Activated T-helper 2 cell treated with anti-CD3 and anti-CD28 coated beads, Interferon-gamma antibody, Interleukin-2, Interleukin-4, amounts not matched to agents 10 μg/mL and 5 μg/mL and 100 μg/mL, durations not matched to agents 14 hours and 24 hours and 36 hours (primary cell): ENCODE results near the gene EIF3B. TPM values are rescaled to one million over a fixed set of nuclear protein-coding genes. Genes with fewer than 3 reads are reported as not detected.
"Not testable (repeated sequence)": the region's sequence is repeated elsewhere in the genome, so short reads cannot be mapped to it uniquely, and the experiment has no call there.

ENCODE experiments used
- DNase-seq: peaks from one replicate; pipeline ENCODE4 v3.0.0; 2021; ENCODE audit warnings: low spot score
- H3K27ac Mint-ChIP-seq: one replicate; pipeline ENCODE4 v1.8.0; 2021; ENCODE audit warnings: mixed read lengths
- H3K27me3 Mint-ChIP-seq: one replicate; pipeline ENCODE4 v1.8.0; 2021; ENCODE audit warnings: low read depth, mixed read lengths
- H3K36me3 Mint-ChIP-seq: one replicate; pipeline ENCODE4 v1.8.0; 2021; ENCODE audit warnings: low read depth, mixed read lengths
- H3K4me1 Mint-ChIP-seq: one replicate; pipeline ENCODE4 v1.8.0; 2021; ENCODE audit warnings: low read depth, mixed read lengths
- H3K4me3 Mint-ChIP-seq: one replicate; pipeline ENCODE4 v1.8.0; 2021; ENCODE audit warnings: low read depth, mild to moderate bottlenecking, moderate library complexity, mixed read lengths
- H3K9me3 Mint-ChIP-seq: one replicate; pipeline ENCODE4 v1.8.0; 2021; ENCODE audit warnings: mixed read lengths
- intact Hi-C: fragments of 100-400 bp; cut with micrococcal nuclease; formaldehyde crosslinking; loops from one replicate; pipeline ENCODE4 v1.15.1; 2023
- total RNA-seq: library from RNA; stranded (reverse); gene quantifications from 2 replicates; pipeline ENCODE4 v1.2.3, GENCODE V29; 2022

Gene EIF3B
- total RNA-seq, 1 donor from 2014 or later = 242 TPM

DNA sequence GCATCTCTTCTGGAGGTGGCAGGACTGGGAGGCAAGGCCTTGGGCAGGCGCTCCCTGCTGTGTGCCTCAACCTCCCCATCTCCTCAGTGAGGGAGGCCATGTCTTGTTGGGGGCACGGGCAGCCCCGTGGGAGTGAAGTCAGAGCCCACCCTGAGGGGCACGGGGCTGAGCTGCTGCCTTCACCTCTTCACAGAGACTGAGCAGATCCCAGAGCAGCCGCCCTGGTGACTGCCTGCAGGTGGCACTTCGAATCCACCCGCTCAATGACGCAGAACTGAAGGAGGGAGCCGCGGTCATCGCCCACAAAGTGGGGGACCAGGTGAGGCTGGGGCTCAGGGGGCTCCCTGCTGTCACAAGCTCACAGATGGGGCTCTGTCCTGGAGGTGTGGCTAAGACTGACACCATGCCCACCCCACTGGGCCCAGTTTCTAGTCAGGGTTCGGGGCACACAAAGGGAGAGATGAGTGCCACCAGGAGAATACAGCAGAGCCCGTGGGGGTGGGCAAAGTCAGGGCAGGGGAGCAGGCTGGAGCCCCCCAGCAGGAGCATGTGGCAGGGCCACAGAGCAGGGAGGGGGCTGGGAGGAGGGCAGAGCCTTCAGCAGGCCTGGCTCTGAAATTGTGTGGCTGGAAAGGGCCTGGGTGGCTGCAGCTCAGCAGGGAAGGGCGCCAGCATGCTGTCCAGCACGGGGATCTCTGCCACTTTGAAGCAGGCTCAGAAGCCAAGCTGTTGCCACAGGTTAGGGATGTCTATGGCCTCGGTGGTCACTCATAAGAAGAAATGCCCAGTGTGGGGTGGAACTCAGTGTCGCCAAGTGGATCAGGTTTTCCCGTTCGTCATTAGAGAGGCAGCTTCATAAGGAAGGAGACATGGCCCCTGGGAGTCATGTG lies 30.0 kb downstream of the EIF3B start:
- H3K4me1 Mint-ChIP-seq = no peaks in the 10 kb centered on the region
- no peaks in the 10 kb centered on the region for H3K27me3 Mint-ChIP-seq
- H3K27ac Mint-ChIP-seq = no peak overlapping the region
- peaks cover 28% of the 10 kb centered on the region for H3K36me3 Mint-ChIP-seq
- no peak for DNase-seq
- no peak overlapping the region for H3K4me3 Mint-ChIP-seq
- intact Hi-C loops = loop anchor here (1.0 kb wide), 1 partner anchor 47 kb away; no protein-coding TSS in a partner anchor
- H3K9me3 Mint-ChIP-seq = no peaks in the 10 kb centered on the region

DNA sequence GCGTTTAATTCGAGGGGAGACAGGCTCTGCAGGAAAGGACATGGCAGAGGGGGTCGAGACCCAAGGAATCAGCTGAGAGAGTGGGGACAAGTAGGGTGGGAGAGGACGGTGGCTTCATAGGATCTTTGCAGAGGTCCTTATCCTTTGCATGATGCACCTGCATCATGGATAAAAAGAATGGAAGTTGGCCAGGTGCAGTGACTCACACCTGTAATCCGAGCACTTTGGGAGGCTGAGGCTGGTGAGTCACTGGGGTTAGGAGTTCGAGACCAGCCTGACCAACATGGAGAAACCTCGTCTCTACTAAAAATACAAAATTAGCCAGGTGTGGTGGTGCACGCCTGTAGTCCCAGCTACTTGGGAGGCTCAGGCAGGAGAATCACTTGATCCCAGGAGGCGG lies 31.5 kb downstream of the EIF3B start:
- H3K27me3 Mint-ChIP-seq, DNase-seq, H3K4me1 Mint-ChIP-seq, H3K9me3 Mint-ChIP-seq, H3K4me3 Mint-ChIP-seq, intact Hi-C loops, H3K27ac Mint-ChIP-seq: not testable (repeated sequence)
- peaks cover 19% of the 10 kb centered on the region for H3K36me3 Mint-ChIP-seq

DNA sequence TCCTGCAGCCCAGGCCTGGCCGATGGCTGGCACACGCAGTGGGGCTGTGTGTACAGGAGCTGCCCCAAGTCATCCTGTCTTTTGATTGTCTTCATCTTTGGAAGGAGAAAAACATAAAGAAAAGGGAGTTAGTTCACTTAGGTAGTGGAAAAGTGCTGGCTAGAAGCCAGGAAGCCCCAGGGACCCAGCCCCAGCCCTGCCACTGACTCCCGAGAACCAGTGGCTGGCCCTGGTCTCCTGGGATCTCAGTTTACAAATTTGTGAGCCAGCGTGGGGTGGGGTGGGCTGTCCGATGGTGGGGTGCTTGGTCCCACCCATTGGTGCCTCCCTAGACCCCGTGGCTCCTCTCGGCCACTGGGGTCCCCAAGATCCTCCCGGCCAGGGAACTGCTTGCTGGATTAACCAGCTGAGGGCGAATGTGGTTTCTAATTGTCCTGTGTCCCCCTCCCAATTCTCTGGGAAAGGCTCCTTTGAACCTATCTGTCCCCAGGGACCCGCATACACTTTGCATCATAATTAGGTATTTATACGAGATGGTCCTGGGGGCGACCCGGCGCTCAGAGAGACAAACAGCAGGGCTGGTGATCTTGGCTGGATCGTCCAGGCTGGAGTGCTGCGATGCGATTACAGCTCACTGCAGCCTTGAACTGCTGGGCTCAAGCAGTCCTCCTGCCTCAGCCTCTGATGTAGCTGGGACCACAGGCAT lies 32.5 kb downstream of the EIF3B start:
- Mint-ChIP-seq H3K4me1 (no peaks in the 10 kb centered on the region), H3K27me3 (no peaks in the 10 kb centered on the region), H3K4me3 (no peak overlapping the region), H3K27ac (no peak overlapping the region), H3K36me3 (peaks cover 10% of the 10 kb centered on the region), H3K9me3 (no peaks in the 10 kb centered on the region)
- DNase-seq = no peak
- intact Hi-C loops = no loop called here

- Mint-ChIP-seq H3K36me3 (peaks cover 8% of the 10 kb centered on the region), H3K9me3 (no peaks in the 10 kb centered on the region), H3K4me3 (no peak overlapping the region), H3K27ac (no peak overlapping the region), H3K4me1 (no peaks in the 10 kb centered on the region), H3K27me3 (no peaks in the 10 kb centered on the region)
- DNase-seq = no peak
- intact Hi-C loops = no loop called here
Measured at GRCh38 chr7:2387897-2388636, 33.4 kb downstream of the EIF3B start.

- no peak for DNase-seq
- Mint-ChIP-seq H3K4me1 (no peaks in the 10 kb centered on the region), H3K4me3 (no peak overlapping the region), H3K36me3 (peaks cover 8% of the 10 kb centered on the region), H3K27ac (no peak overlapping the region), H3K27me3 (no peaks in the 10 kb centered on the region), H3K9me3 (no peaks in the 10 kb centered on the region)
- intact Hi-C loops = no loop called here
Measured at GRCh38 chr7:2388637-2388954, 34.0 kb downstream of the EIF3B start.

DNA sequence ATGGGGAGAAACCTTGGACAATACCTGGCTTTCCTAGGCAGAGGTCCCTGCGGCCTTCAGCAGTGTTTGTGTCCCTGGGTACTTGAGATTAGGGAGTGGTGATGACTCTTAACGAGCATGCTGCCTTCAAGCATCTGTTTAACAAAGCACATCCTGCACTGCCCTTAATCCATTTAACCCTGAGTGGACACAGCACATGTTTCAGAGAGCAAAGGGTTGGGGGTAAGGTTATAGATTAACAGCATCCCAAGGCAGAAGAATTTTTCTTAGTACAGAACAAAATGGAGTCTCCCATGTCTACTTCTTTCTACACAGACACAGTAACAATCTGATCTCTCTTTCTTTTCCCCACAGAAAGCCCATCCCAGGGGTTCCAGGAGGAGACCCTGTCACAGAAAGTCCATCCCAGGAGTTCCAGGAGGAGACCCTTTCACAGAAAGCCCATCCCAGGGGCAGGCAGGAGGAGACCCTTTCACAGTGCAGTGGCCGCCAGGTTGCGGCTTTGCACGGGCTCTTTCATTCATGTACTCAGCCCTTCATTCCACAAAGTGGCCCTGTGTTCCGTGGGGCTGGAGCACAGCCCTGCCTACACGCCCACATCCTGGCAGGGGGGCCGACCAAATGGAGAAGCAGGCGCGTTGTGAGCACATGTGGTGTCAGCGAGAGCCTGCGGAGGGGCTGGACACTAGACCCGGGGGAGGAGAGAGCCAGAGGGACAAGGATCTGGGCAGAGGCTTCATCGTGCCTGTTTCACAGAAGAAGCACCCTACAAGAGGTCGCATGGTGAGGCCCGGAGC lies 35.6 kb downstream of the EIF3B start:
- H3K9me3 Mint-ChIP-seq, H3K36me3 Mint-ChIP-seq, DNase-seq, intact Hi-C loops, H3K27me3 Mint-ChIP-seq, H3K4me1 Mint-ChIP-seq, H3K27ac Mint-ChIP-seq, H3K4me3 Mint-ChIP-seq: not testable (repeated sequence)

GRCh38 chr7:2393706-2394105 lies 39.1 kb downstream of the EIF3B start:
- DNase-seq = no peak
- no peak overlapping the region for H3K4me3 Mint-ChIP-seq
- H3K9me3 Mint-ChIP-seq = no peaks in the 10 kb centered on the region
- intact Hi-C loops = no loop called here
- peaks cover 4% of the 10 kb centered on the region for H3K36me3 Mint-ChIP-seq
- H3K27ac Mint-ChIP-seq = no peak overlapping the region
- H3K27me3 Mint-ChIP-seq = no peaks in the 10 kb centered on the region
- H3K4me1 Mint-ChIP-seq = peaks cover 5% of the 10 kb centered on the region

DNA sequence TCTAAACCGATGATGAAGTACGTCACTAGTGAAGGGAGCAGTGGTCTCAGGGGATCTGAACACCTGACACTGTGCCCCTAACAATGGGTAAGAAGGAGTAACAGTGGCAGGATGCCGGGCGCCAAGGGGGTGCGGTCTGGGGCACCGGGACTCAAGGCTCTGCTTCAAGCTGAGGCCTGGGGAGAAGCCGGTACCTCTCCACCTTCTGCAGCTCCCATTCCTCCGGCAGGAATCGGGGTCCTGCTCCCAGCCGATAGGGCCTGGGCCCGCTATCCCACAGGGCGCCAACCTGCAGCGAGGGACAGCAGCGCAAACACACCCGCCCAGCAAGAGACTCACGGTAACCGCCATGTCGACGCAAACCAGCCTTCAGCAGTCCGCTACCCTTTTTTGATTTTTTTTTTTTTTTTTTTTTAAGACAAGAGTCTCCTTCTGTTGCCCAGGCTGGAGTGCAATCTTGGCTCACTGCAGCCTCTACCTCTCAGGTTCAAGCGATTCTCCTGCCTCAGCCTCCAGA lies 40.0 kb downstream of the EIF3B start:
- Mint-ChIP-seq H3K27ac (no peak overlapping the region), H3K36me3 (peaks cover 4% of the 10 kb centered on the region), H3K27me3 (no peaks in the 10 kb centered on the region), H3K9me3 (no peaks in the 10 kb centered on the region), H3K4me1 (peaks cover 7% of the 10 kb centered on the region), H3K4me3 (no peak overlapping the region)
- DNase-seq = no peak
- intact Hi-C loops = no loop called here

DNA sequence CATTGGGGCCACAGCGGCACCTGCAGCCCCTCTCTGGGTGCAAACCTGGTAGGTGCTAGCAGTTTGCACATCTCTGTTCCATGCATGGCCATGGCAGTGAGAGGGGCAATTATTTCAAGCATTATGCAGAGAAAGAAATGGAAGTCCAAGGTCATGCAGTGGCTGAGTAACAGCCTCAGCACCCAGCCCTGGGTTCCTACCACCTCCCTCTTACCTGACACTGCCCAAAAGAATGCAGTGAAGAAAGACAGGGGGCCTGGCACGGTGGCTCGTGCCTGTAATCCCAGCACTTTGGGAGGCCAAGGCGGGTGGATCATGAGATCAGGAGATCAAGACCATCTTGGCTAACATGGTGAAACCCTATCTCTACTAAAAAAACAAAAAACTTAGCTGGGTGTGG lies 43.9 kb downstream of the EIF3B start:
- no peak for DNase-seq
- intact Hi-C loops = no loop called here
- no peak overlapping the region for H3K27ac Mint-ChIP-seq
- no peak overlapping the region for H3K4me3 Mint-ChIP-seq
- no peaks in the 10 kb centered on the region for H3K36me3 Mint-ChIP-seq
- no peaks in the 10 kb centered on the region for H3K27me3 Mint-ChIP-seq
- H3K4me1 Mint-ChIP-seq = peaks cover 19% of the 10 kb centered on the region
- H3K9me3 Mint-ChIP-seq = no peaks in the 10 kb centered on the region

GRCh38 chr7:2399848-2400587 lies 45.4 kb downstream of the EIF3B start:
- Mint-ChIP-seq H3K27me3 (no peaks in the 10 kb centered on the region), H3K27ac (peak overlapping the region; percentile 58), H3K4me1 (peaks cover 28% of the 10 kb centered on the region), H3K36me3 (no peaks in the 10 kb centered on the region), H3K4me3 (peak overlapping the region; percentile 3), H3K9me3 (no peaks in the 10 kb centered on the region)
- intact Hi-C loops = loop anchor here (10.0 kb wide), 1 partner anchor 825 kb away; the partner anchor contains the start of gene PSMG3
- no peak for DNase-seq

GRCh38 chr7:2402687-2403013 lies 48.0 kb downstream of the EIF3B start:
- H3K4me1 Mint-ChIP-seq = peaks cover 47% of the 10 kb centered on the region
- H3K36me3 Mint-ChIP-seq = peaks cover 5% of the 10 kb centered on the region
- H3K27ac Mint-ChIP-seq = no peak overlapping the region
- H3K4me3 Mint-ChIP-seq = peak overlapping the region; percentile 84
- H3K9me3 Mint-ChIP-seq = no peaks in the 10 kb centered on the region
- DNase-seq = no peak
- intact Hi-C loops = loop anchor here (1.0 to 10.0 kb wide), 2 partner anchors 48 to 828 kb away; partner anchors contain the start of genes EIF3B and PSMG3
- no peaks in the 10 kb centered on the region for H3K27me3 Mint-ChIP-seq
